Limb (tissue), 2 donors: ENCODE data around the gene TMEM167A.
"Not testable (repeated sequence)": the region's sequence is repeated elsewhere in the genome, so short reads cannot be mapped to it uniquely, and the experiment has no call there.

Experiments
- DNase-seq, 2 donors: peaks; one replicate each; pipeline ENCODE4 v3.0.0-alpha.2; 2016; ENCODE audit errors: extremely low spot score in 2 of 2

Gene TMEM167A

DNA sequence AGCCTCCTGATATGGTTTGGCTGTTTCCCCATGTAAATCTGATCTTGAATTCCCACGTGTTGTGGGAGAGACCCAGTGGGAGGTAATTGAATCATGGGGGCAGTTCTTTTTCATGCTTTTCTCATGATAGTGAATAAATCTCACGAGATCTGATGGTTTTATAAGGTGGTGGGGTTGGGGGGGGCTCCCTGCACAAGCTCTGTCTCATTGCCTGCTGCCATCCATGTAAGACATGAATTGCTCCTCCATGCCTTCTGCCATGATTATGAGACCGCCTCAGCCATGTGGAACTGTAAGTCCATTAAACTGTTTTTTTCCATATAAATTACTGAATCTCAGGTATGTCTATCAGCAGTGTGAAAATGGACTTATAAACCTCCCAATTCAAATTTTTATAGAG is 13.0 kb upstream of the TMEM167A start:
- no peak for DNase-seq

- DNase-seq, result no peak
Measured at GRCh38 chr5:83085106-83085505, 7.9 kb upstream of the TMEM167A start.

DNA sequence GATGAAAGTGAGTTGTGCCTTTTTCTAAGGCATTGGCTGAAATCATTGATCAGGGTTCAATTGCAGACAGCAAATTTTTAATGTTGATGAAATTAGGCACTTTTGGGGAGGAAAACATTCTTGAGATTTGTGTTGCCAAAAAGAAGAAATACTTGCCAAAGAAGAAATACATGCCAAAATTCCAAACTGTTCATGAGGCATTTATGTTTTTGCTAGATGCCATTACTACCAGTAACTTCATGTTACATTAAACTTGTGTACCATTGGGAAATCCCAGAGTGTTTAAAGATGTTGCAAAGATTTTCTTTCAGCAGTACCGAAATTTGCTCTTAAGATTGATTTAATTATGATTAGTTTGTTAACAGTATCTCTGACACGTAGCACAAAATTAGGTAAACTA is 7.1 kb upstream of the TMEM167A start:
- DNase-seq, result no peak

- DNase-seq, result no peak
Measured at GRCh38 chr5:83082750-83083149, 5.6 kb upstream of the TMEM167A start.

GRCh38 chr5:83077662-83078261 is 568 bp upstream of the TMEM167A start:
- no peak for DNase-seq

DNA sequence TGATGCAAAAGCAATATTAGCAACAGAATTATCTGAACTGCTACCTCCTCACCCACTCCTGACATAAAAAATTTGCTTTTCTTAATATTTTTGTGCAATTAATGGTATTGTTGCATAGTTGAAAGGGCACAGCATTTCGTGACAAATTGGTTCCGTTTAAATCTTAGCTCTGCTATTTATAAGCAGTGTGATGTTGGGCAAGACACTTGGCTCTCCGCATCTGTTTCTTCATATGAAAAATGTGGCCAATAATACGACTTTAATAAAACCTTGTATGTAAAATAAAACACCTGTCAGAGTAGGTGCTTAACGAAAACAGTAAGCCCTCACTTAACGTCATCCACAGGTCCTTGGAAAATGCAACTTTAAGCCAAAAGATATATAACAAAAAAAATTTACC is 4.2 kb downstream of the TMEM167A start:
- no peak for DNase-seq

- DNase-seq, result no peak
Measured at GRCh38 chr5:83071286-83072051, 5.7 kb downstream of the TMEM167A start.

DNA sequence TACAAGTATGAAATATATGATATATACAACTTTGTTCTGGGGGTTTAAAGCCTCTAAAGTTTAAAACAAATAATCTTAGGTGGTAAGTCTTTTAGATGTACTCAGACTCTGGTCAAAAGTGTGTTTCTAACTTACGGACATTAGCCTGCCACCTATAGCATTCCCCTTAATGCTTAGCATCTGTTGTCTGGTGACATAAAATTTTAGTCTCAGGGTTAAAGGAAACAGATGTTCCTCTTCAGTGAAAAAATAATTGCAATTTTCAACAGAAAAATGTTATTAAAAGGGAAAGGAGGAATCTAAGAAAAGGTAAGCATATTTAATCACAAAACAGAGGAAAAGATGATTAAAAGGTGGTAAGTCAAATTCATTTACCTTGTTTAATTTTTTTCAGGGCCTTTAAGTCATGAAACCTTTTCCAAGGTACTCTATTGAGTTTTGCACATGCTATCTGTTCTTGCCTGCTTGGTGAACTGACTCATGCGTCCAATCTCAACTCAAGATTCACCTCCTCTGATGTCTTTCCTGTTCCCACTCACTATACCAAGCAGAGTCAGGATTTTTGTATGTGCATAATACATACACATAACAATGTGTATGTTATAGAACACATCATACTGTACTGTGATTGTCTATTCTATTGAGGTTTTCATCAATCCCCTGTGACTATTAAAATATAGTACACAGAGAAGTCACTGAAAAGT is 7.9 kb downstream of the TMEM167A start:
- DNase-seq, result no peak

GRCh38 chr5:83067377-83067776 is 9.8 kb downstream of the TMEM167A start:
- DNase-seq, result not testable (repeated sequence)

- no peak for DNase-seq
Measured at GRCh38 chr5:83066548-83067110, 10.6 kb downstream of the TMEM167A start.

- DNase-seq, result no peak
Measured at GRCh38 chr5:83059341-83059740, 17.9 kb downstream of the TMEM167A start.

- no peak for DNase-seq
Measured at GRCh38 chr5:83058726-83059125, 18.5 kb downstream of the TMEM167A start.

DNA sequence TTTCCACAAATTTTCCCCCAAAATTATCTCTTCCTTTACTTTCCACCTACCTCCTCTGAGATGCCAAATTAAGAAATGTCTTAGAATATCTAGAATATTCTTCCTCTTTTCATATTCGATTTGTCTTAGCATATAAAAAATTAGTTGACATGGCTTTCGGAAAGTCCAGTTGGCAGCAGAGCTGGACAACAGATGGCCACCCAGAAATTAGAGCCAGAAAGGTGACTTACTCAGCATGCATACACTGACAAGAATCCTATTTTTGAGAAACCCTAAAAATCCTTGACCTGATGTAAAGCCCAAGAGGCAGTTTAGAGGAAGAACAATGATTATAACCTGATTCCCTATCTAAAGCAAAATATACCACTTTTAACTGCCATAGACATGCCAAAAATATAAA is 22.0 kb downstream of the TMEM167A start:
- DNase-seq, result no peak

DNA sequence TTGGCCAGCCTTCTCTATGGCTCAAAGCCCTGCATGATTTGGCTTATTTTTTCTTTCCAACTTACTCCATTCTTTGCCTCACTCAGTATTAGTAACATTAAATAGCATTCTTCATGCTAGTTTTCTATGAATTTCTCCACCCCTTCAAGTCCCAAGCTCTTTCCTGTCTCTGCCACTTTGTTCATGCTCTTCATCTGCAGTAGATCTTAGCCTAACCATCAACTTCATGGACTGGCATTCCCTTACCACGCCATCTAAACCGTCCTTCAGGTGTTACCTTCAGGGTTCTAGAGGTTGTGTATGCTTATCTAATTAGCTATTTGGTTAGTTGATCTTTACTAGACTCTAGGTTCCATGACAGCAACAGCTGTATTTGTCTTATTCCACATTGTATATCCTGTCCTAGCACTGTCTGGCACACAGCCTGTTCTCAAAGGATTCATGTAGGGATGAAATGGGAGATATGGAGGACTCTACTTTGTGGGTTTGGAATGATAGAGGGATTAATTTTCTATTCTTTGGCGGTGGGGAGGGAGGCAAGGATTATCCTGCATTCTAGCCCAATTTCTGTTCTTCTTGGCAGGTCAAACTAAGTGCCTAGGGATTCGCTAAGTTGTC is 26.4 kb downstream of the TMEM167A start:
- DNase-seq, result no peak

GRCh38 chr5:83049370-83049885 is 27.8 kb downstream of the TMEM167A start:
- DNase-seq, result no peak

DNA sequence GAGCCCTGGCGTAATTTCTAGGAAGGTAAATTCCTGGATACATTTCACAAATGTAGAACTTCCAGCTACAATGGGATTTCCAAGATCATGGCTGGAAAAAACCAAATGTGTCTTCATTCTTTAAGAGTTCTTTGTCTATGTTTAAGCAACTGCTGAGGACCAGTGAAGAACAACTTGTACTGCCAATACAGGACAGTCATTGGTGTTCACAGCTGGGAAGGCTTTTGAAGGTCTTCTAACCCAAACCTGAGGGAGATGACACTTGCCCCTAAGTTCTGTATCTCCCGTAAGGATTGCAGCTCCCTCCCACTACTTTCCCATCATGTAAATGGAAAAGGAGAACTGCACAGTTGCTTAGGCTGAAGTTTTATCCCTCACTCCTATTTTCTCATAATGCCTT is 28.4 kb downstream of the TMEM167A start:
- no peak for DNase-seq

GRCh38 chr5:83048277-83048676 is 28.9 kb downstream of the TMEM167A start:
- no peak for DNase-seq

DNA sequence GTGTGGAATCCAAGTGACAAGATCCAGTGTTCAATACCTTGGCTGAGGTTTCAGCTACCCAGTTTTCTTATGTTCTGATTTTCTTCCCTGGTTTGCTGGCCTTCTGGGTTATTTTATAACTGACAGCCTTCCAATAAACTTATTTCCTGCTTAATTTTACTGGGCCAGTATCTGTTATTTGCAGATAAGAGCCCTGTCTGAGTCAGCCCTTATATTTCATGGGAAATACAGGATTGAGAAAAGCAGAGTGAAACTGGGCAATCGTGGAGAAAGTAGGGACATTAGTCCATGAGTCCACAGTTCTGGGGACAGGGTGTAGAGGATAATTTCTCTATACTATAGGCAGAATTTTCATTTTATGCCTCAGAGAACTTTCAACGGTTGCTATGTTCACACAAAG is 32.3 kb downstream of the TMEM167A start:
- DNase-seq, result no peak

DNA sequence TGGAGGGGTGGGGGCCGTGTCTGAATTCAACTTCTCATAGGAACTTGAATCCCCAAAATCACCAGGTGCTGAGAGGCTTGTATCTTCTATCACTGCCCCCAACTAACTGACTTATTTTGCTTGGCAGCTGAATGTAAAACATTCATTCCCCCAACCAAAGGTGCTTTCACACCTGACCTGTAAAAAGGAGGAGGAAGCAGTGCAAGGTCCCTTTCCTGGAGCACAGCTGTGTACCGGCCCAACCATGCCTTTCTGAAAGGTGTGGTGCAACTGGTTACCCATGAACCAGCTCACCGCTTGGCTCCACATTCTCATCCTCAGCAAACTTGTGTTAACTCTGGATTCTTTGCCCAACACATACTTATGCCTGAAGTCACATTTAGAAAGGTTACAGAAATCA is 34.7 kb downstream of the TMEM167A start:
- no peak for DNase-seq

GRCh38 chr5:83038924-83039323 is 38.3 kb downstream of the TMEM167A start:
- DNase-seq, result no peak

DNA sequence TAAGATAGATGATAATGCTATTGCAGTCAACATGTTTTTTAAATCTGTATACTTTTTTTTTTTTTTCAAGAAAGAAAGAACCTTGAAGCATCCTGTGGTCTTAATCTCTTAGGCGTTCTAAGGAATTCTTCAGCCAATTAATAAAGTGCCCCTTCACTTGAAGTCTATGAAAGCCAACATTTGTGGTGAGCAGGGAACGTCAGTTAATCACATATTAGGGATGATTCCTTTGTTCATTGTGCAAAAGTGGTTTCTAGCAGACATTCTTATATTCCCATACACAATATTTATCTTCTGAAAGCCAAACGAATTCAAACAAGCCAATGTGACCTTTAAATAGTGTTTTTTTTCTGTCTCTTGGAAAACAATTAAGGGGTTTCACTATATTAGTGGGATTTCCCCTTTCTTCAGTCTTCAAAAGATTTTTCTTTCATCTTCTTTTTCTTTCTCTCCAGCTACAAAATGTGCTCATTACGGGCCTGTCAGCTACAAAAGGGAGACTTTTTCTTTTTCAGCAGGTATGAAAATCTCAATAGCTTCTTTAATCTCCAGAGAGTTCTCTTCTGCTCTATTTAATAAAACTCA is 40.1 kb downstream of the TMEM167A start:
- DNase-seq, result no peak
